Liver (tissue), 9 donors: ENCODE measurements around the gene PHF23. TPM values are rescaled to one million over a fixed set of nuclear protein-coding genes. Genes with fewer than 3 reads are reported as not detected.

Experiments
- DNase-seq: peaks from one replicate; pipeline ENCODE4 v3.0.0-alpha.2; 2017; ENCODE audit warnings: low spot score
- H3K27ac ChIP-seq, 2 donors: one replicate each; pipeline ENCODE4 v1.7.0; 2013; ENCODE audit warnings: inconsistent platforms in 2 of 2, low read length in 2 of 2, control low read depth in 1 of 2, low read depth in 1 of 2, mild to moderate bottlenecking in 1 of 2
- H3K27me3 ChIP-seq, 4 donors: one replicate each; pipeline versions ENCODE4 v1.6.1 to v1.7.0; 2013; ENCODE audit warnings: low read length in 3 of 4, inconsistent platforms in 1 of 4, mild to moderate bottlenecking in 1 of 4, moderate library complexity in 1 of 4; ENCODE audit not compliant: control insufficient read depth in 4 of 4, insufficient read depth in 4 of 4
- H3K36me3 ChIP-seq, 4 donors: one replicate each; pipeline versions ENCODE4 v1.6.1 to v1.7.0; 2013; ENCODE audit warnings: low read length in 3 of 4, mild to moderate bottlenecking in 3 of 4, low read depth in 1 of 4, moderate library complexity in 1 of 4; ENCODE audit not compliant: control insufficient read depth in 4 of 4, insufficient read depth in 3 of 4
- H3K4me1 ChIP-seq, 4 donors: one replicate each; pipeline versions ENCODE4 v1.6.1 to v1.7.0; 2013; ENCODE audit warnings: low read length in 3 of 4, mild to moderate bottlenecking in 3 of 4, moderate library complexity in 1 of 4; ENCODE audit not compliant: control insufficient read depth in 4 of 4, insufficient read depth in 4 of 4
- H3K4me3 ChIP-seq, 3 donors: one replicate each; pipeline versions ENCODE4 v1.6.1 to v1.7.0; 2013; ENCODE audit warnings: low read length in 3 of 3, control low read depth in 1 of 3, low read depth in 1 of 3, mild to moderate bottlenecking in 1 of 3
- H3K9ac ChIP-seq, 2 donors: one replicate each; pipeline ENCODE4 v1.7.0; 2013; ENCODE audit warnings: low read length in 2 of 2, mild to moderate bottlenecking in 2 of 2, moderate library complexity in 2 of 2, control low read depth in 1 of 2, low read depth in 1 of 2
- H3K9me3 ChIP-seq, 4 donors: one replicate each; pipeline versions ENCODE4 v1.6.1 to v1.7.0; 2013; ENCODE audit warnings: low read length in 3 of 4; ENCODE audit not compliant: control insufficient read depth in 4 of 4
- EGR1 ChIP-seq, 2 donors: IDR thresholded peaks; 2 replicates each; pipeline ENCODE4 v1.6.1; 2016 to 2018; ENCODE audit warnings: antibody characterized with exemption in 2 of 2, low read depth in 2 of 2
- FOXA1 ChIP-seq: IDR thresholded peaks from 2 replicates; pipeline ENCODE4 v1.6.1; 2016; ENCODE audit warnings: antibody characterized with exemption
- FOXA2 ChIP-seq: IDR thresholded peaks from 2 replicates; pipeline ENCODE4 v1.6.1; 2016; ENCODE audit warnings: antibody characterized with exemption
- GABPA ChIP-seq, 2 donors: IDR thresholded peaks in 1 of 2; conservative IDR thresholded peaks in 1 of 2; 2 replicates each; pipeline ENCODE4 v1.6.1; 2016; ENCODE audit warnings: antibody characterized with exemption in 2 of 2, mild to moderate bottlenecking in 1 of 2, moderate library complexity in 1 of 2
- HNF4A ChIP-seq, 2 donors: conservative IDR thresholded peaks; 2 replicates each; pipeline ENCODE4 v1.6.1; 2016; ENCODE audit warnings: antibody characterized with exemption in 2 of 2, mild to moderate bottlenecking in 2 of 2
- HNF4G ChIP-seq: IDR thresholded peaks from 2 replicates; pipeline ENCODE4 v1.6.1; 2016; ENCODE audit warnings: antibody characterized with exemption
- JUND ChIP-seq, 2 donors: IDR thresholded peaks; 2 replicates each; pipeline ENCODE4 v1.6.1; 2016; ENCODE audit warnings: antibody characterized with exemption in 2 of 2
- NR2F2 ChIP-seq: IDR thresholded peaks from 2 replicates; pipeline ENCODE4 v1.6.1; 2016; ENCODE audit warnings: antibody characterized with exemption
- RAD21 ChIP-seq, 2 donors: IDR thresholded peaks; 2 replicates each; pipeline ENCODE4 v1.6.1; 2016; ENCODE audit warnings: antibody characterized with exemption in 2 of 2, mild to moderate bottlenecking in 2 of 2
- RXRA ChIP-seq, 2 donors: IDR thresholded peaks; 2 replicates each; pipeline ENCODE4 v1.6.1; 2017 to 2018; ENCODE audit warnings: antibody characterized with exemption in 2 of 2, mild to moderate bottlenecking in 1 of 2
- SP1 ChIP-seq: IDR thresholded peaks from 2 replicates; pipeline ENCODE4 v1.6.1; 2018; ENCODE audit warnings: antibody characterized with exemption, mild to moderate bottlenecking
- TAF1 ChIP-seq: conservative IDR thresholded peaks from 2 replicates; pipeline ENCODE4 v1.6.1; 2016; ENCODE audit warnings: antibody characterized with exemption, mild to moderate bottlenecking
- YY1 ChIP-seq: IDR thresholded peaks from 2 replicates; pipeline ENCODE4 v1.6.1; 2016; ENCODE audit warnings: antibody characterized with exemption, mild to moderate bottlenecking
- WGBS: extraction: QIAGEN DNeasy Blood & Tissue Kit; methylation state at CpG from one replicate; pipeline ENCODE4 v1.1.7; 2013; 5-methylcytosine and 5-hydroxymethylcytosine counted together
- polyA plus RNA-seq, 2 donors: library from polyadenylated mRNA; stranded (reverse) in 1 of 2; unstranded in 1 of 2; fragments of 200-250 nt in 1 of 2; fragments of >200 nt in 1 of 2; fragmentation: Nextera tagmentation in 1 of 2; extraction: Ambion mirVana in 1 of 2; gene quantifications; one replicate each; pipeline versions ENCODE4 v1.2.1 to v1.2.3, GENCODE V29; 2013 to 2015
- total RNA-seq, 2 donors: library from RNA; depleted of rRNA; stranded (reverse); fragments of >200 nt; gene quantifications; one replicate each; pipeline ENCODE4 v1.2.3, GENCODE V29; 2014
- TF ChIP-seq, protein P1 (sequence below): IDR thresholded peaks from 2 replicates; pipeline ENCODE4 v1.6.1; 2016; ENCODE audit warnings: antibody characterized with exemption
- TF ChIP-seq, protein P2 (sequence below): IDR thresholded peaks from 2 replicates; pipeline ENCODE4 v1.6.1; 2016; ENCODE audit warnings: antibody characterized with exemption, mild to moderate bottlenecking
- TF ChIP-seq, protein P3 (sequence below): IDR thresholded peaks from 2 replicates; pipeline ENCODE4 v1.6.1; 2016; ENCODE audit warnings: antibody characterized with exemption
- TF ChIP-seq, protein P4 (sequence below): IDR thresholded peaks from 2 replicates; pipeline ENCODE4 v1.6.1; 2016; ENCODE audit warnings: antibody characterized with exemption
- TF ChIP-seq, protein P5 (sequence below): fragments of 150-350 bp; IDR thresholded peaks from 2 replicates; pipeline ENCODE4 v1.5.1; 2017; ENCODE audit warnings: improper control_type of control experiment, low read depth, low read length; ENCODE audit not compliant: missing input control
- donor health status: healthy.
- donor health status: healthy.
- donor health status: healthy.
- donor health status: healthy.
- donor health status: healthy.

The PHF23 gene
- total and polyA plus RNA-seq, 4 donors, result 14.0 to 18.3 (median 15.2) TPM

DNA sequence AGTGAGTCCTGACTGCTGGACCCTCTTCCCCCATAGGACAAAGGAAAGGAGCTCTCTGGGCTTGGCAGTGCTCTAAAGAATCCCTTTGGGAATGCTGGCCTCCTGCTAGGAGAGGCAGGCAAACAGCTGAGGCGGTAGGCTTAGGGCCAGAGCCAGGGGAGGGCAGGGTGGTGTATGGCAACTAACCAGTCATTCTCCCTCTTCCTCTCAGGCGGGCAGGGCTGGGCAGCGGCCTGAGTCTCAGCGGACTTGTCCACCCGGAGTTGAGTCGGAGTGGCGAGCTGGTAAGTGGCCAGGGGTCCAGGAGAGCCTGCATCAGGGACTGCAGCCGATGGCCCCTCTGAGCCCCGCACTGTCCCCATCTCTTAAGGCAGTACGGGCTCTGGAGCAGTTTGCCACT is 15.1 kb downstream of the PHF23 start:
- H3K9me3 ChIP-seq, result no peaks in the 10 kb centered on the region
- WGBS, result 79% methylated on average over 10 of the region's 10 CpGs
- no peak overlapping the region for H3K27ac ChIP-seq
- H3K4me1 ChIP-seq, result peaks cover 7 to 46% (median 37%) of the 10 kb centered on the region in 4 donors
- no peak overlapping the region for H3K9ac ChIP-seq
- no peak for DNase-seq
- H3K36me3 ChIP-seq, result peaks cover 17 to 77% (median 40%) of the 10 kb centered on the region in 4 donors
- no peak overlapping the region for H3K4me3 ChIP-seq
- H3K27me3 ChIP-seq, result no peaks in the 10 kb centered on the region
- no peak for TF ChIP-seq YY1
- TF ChIP-seq HNF4G, result no peak
- TF ChIP-seq, protein P1, sequence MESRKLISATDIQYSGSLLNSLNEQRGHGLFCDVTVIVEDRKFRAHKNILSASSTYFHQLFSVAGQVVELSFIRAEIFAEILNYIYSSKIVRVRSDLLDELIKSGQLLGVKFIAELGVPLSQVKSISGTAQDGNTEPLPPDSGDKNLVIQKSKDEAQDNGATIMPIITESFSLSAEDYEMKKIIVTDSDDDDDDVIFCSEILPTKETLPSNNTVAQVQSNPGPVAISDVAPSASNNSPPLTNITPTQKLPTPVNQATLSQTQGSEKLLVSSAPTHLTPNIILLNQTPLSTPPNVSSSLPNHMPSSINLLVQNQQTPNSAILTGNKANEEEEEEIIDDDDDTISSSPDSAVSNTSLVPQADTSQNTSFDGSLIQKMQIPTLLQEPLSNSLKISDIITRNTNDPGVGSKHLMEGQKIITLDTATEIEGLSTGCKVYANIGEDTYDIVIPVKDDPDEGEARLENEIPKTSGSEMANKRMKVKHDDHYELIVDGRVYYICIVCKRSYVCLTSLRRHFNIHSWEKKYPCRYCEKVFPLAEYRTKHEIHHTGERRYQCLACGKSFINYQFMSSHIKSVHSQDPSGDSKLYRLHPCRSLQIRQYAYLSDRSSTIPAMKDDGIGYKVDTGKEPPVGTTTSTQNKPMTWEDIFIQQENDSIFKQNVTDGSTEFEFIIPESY, result no peak
- TF ChIP-seq, protein P2, sequence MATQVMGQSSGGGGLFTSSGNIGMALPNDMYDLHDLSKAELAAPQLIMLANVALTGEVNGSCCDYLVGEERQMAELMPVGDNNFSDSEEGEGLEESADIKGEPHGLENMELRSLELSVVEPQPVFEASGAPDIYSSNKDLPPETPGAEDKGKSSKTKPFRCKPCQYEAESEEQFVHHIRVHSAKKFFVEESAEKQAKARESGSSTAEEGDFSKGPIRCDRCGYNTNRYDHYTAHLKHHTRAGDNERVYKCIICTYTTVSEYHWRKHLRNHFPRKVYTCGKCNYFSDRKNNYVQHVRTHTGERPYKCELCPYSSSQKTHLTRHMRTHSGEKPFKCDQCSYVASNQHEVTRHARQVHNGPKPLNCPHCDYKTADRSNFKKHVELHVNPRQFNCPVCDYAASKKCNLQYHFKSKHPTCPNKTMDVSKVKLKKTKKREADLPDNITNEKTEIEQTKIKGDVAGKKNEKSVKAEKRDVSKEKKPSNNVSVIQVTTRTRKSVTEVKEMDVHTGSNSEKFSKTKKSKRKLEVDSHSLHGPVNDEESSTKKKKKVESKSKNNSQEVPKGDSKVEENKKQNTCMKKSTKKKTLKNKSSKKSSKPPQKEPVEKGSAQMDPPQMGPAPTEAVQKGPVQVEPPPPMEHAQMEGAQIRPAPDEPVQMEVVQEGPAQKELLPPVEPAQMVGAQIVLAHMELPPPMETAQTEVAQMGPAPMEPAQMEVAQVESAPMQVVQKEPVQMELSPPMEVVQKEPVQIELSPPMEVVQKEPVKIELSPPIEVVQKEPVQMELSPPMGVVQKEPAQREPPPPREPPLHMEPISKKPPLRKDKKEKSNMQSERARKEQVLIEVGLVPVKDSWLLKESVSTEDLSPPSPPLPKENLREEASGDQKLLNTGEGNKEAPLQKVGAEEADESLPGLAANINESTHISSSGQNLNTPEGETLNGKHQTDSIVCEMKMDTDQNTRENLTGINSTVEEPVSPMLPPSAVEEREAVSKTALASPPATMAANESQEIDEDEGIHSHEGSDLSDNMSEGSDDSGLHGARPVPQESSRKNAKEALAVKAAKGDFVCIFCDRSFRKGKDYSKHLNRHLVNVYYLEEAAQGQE, result no peak
- TF ChIP-seq JUND (IDR thresholded peaks at IDR 0.05), result no peak
- TF ChIP-seq FOXA2, result no peak
- no peak for TF ChIP-seq FOXA1
- no peak for TF ChIP-seq HNF4A (conservative IDR thresholded peaks at IDR 0.05)
- no peak for TF ChIP-seq RAD21 (IDR thresholded peaks at IDR 0.05)
- no peak for TF ChIP-seq GABPA (IDR thresholded peaks at IDR 0.05 in 1 of 2, conservative IDR thresholded peaks at IDR 0.05 in 1 of 2)
- TF ChIP-seq SP1, result no peak
- TF ChIP-seq, protein P3, sequence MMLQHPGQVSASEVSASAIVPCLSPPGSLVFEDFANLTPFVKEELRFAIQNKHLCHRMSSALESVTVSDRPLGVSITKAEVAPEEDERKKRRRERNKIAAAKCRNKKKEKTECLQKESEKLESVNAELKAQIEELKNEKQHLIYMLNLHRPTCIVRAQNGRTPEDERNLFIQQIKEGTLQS, result no peak
- TF ChIP-seq, protein P4, sequence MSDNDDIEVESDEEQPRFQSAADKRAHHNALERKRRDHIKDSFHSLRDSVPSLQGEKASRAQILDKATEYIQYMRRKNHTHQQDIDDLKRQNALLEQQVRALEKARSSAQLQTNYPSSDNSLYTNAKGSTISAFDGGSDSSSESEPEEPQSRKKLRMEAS, result no peak
- TF ChIP-seq, protein P5, sequence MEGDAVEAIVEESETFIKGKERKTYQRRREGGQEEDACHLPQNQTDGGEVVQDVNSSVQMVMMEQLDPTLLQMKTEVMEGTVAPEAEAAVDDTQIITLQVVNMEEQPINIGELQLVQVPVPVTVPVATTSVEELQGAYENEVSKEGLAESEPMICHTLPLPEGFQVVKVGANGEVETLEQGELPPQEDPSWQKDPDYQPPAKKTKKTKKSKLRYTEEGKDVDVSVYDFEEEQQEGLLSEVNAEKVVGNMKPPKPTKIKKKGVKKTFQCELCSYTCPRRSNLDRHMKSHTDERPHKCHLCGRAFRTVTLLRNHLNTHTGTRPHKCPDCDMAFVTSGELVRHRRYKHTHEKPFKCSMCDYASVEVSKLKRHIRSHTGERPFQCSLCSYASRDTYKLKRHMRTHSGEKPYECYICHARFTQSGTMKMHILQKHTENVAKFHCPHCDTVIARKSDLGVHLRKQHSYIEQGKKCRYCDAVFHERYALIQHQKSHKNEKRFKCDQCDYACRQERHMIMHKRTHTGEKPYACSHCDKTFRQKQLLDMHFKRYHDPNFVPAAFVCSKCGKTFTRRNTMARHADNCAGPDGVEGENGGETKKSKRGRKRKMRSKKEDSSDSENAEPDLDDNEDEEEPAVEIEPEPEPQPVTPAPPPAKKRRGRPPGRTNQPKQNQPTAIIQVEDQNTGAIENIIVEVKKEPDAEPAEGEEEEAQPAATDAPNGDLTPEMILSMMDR, result no peak
- no peak for TF ChIP-seq TAF1
- no peak for TF ChIP-seq RXRA (IDR thresholded peaks at IDR 0.05)
- no peak for TF ChIP-seq EGR1 (IDR thresholded peaks at IDR 0.05; ENCODE audit: low read depth in 2 of 2)
- no peak for TF ChIP-seq NR2F2
